Activated naive CD8-positive, alpha-beta T cell treated with anti-CD3 and anti-CD28 coated beads, Interleukin-2, amount 50 U/mL, for 24 hours (primary cell): ENCODE measurements around the gene PITRM1.

Experiments used
- ATAC-seq: fragments of 150-1000 bp; cut with Tn5 transposase; one replicate; pipeline ENCODE4 v1.10.0; 2021
- DNase-seq: peaks from one replicate; pipeline ENCODE4 v3.0.0; 2021
- H3K27ac Mint-ChIP-seq: one replicate; pipeline ENCODE4 v1.8.0; 2021; ENCODE audit warnings: mild to moderate bottlenecking, mixed read lengths
- H3K27me3 Mint-ChIP-seq: one replicate; pipeline ENCODE4 v1.8.0; 2021; ENCODE audit warnings: mixed read lengths
- H3K36me3 Mint-ChIP-seq: one replicate; pipeline ENCODE4 v1.8.0; 2021; ENCODE audit warnings: low read depth, mixed read lengths
- H3K4me1 Mint-ChIP-seq: one replicate; pipeline ENCODE4 v1.8.0; 2021; ENCODE audit warnings: mixed read lengths
- H3K4me3 Mint-ChIP-seq: one replicate; pipeline ENCODE4 v1.8.0; 2021; ENCODE audit warnings: mild to moderate bottlenecking, moderate library complexity, mixed read lengths
- H3K9me3 Mint-ChIP-seq: one replicate; pipeline ENCODE4 v1.8.0; 2021; ENCODE audit warnings: mixed read lengths

The PITRM1 gene

GRCh38 chr10:3132036-3133025 is 40.3 kb downstream of the PITRM1 start:
- Mint-ChIP-seq H3K9me3 (no peaks in the 10 kb centered on the region), H3K27ac (peak overlapping the region; percentile 60), H3K4me1 (peaks cover 2% of the 10 kb centered on the region), H3K27me3 (no peaks in the 10 kb centered on the region), H3K4me3 (no peak overlapping the region), H3K36me3 (peaks cover 79% of the 10 kb centered on the region)
- DNase-seq, result no peak
- no peak for ATAC-seq

- DNase-seq (no peak), ATAC-seq (no peak)
- Mint-ChIP-seq H3K4me3 (no peak overlapping the region), H3K27ac (peak overlapping the region; percentile 35), H3K9me3 (no peaks in the 10 kb centered on the region), H3K36me3 (peaks cover 76% of the 10 kb centered on the region), H3K27me3 (no peaks in the 10 kb centered on the region), H3K4me1 (peaks cover 2% of the 10 kb centered on the region)
Observed at GRCh38 chr10:3131098-3131497, 41.5 kb downstream of the PITRM1 start.

GRCh38 chr10:3129581-3130340 is 42.8 kb downstream of the PITRM1 start:
- Mint-ChIP-seq H3K27me3 (no peaks in the 10 kb centered on the region), H3K9me3 (no peaks in the 10 kb centered on the region), H3K27ac (peak overlapping the region; percentile 69), H3K4me1 (peaks cover 2% of the 10 kb centered on the region), H3K4me3 (no peak overlapping the region), H3K36me3 (peaks cover 78% of the 10 kb centered on the region)
- DNase-seq (no peak), ATAC-seq (peak; percentile 5)

GRCh38 chr10:3128379-3129130 is 44.0 kb downstream of the PITRM1 start:
- ATAC-seq (no peak), DNase-seq (no peak)
- peaks cover 68% of the 10 kb centered on the region for H3K36me3 Mint-ChIP-seq
- peaks cover 2% of the 10 kb centered on the region for H3K4me1 Mint-ChIP-seq
- H3K27me3 Mint-ChIP-seq, result no peaks in the 10 kb centered on the region
- H3K9me3 Mint-ChIP-seq, result no peaks in the 10 kb centered on the region
- H3K4me3 Mint-ChIP-seq, result no peak overlapping the region
- H3K27ac Mint-ChIP-seq, result no peak overlapping the region

- peaks cover 2% of the 10 kb centered on the region for H3K4me1 Mint-ChIP-seq
- no peak for DNase-seq
- H3K27ac Mint-ChIP-seq, result peak overlapping the region; percentile 42
- H3K27me3 Mint-ChIP-seq, result no peaks in the 10 kb centered on the region
- peaks cover 68% of the 10 kb centered on the region for H3K36me3 Mint-ChIP-seq
- no peaks in the 10 kb centered on the region for H3K9me3 Mint-ChIP-seq
- ATAC-seq, result no peak
- no peak overlapping the region for H3K4me3 Mint-ChIP-seq
Observed at GRCh38 chr10:3127921-3128320, 44.7 kb downstream of the PITRM1 start.

- H3K27me3 Mint-ChIP-seq, result no peaks in the 10 kb centered on the region
- DNase-seq, result no peak
- no peak for ATAC-seq
- H3K9me3 Mint-ChIP-seq, result no peaks in the 10 kb centered on the region
- H3K36me3 Mint-ChIP-seq, result peaks cover 67% of the 10 kb centered on the region
- H3K4me3 Mint-ChIP-seq, result no peak overlapping the region
- peaks cover 2% of the 10 kb centered on the region for H3K4me1 Mint-ChIP-seq
- H3K27ac Mint-ChIP-seq, result no peak overlapping the region
Observed at GRCh38 chr10:3126741-3127346, 45.7 kb downstream of the PITRM1 start.

- Mint-ChIP-seq H3K4me3 (no peak overlapping the region), H3K27me3 (no peaks in the 10 kb centered on the region), H3K36me3 (peaks cover 63% of the 10 kb centered on the region), H3K4me1 (peaks cover 2% of the 10 kb centered on the region), H3K27ac (no peak overlapping the region), H3K9me3 (no peaks in the 10 kb centered on the region)
- no peak for DNase-seq
- peak; percentile 2 for ATAC-seq
Observed at GRCh38 chr10:3126249-3126648, 46.3 kb downstream of the PITRM1 start.

- Mint-ChIP-seq H3K4me1 (peaks cover 2% of the 10 kb centered on the region), H3K4me3 (no peak overlapping the region), H3K27me3 (no peaks in the 10 kb centered on the region), H3K9me3 (no peaks in the 10 kb centered on the region), H3K36me3 (peaks cover 62% of the 10 kb centered on the region), H3K27ac (no peak overlapping the region)
- no peak for DNase-seq
- ATAC-seq, result no peak
Observed at GRCh38 chr10:3125527-3126170, 46.9 kb downstream of the PITRM1 start.

- Mint-ChIP-seq H3K27ac (no peak overlapping the region), H3K4me1 (peaks cover 2% of the 10 kb centered on the region), H3K27me3 (no peaks in the 10 kb centered on the region), H3K9me3 (no peaks in the 10 kb centered on the region), H3K4me3 (no peak overlapping the region), H3K36me3 (peaks cover 58% of the 10 kb centered on the region)
- DNase-seq (no peak), ATAC-seq (no peak)
Observed at GRCh38 chr10:3124412-3125175, 48.0 kb downstream of the PITRM1 start.

GRCh38 chr10:3123571-3124411 is 48.8 kb downstream of the PITRM1 start:
- DNase-seq (no peak), ATAC-seq (no peak)
- Mint-ChIP-seq H3K27me3 (no peaks in the 10 kb centered on the region), H3K27ac (no peak overlapping the region), H3K9me3 (no peaks in the 10 kb centered on the region), H3K4me3 (no peak overlapping the region), H3K4me1 (no peaks in the 10 kb centered on the region), H3K36me3 (peaks cover 53% of the 10 kb centered on the region)

- H3K4me1 Mint-ChIP-seq, result no peaks in the 10 kb centered on the region
- no peaks in the 10 kb centered on the region for H3K9me3 Mint-ChIP-seq
- H3K36me3 Mint-ChIP-seq, result peaks cover 53% of the 10 kb centered on the region
- H3K4me3 Mint-ChIP-seq, result no peak overlapping the region
- ATAC-seq, result no peak
- DNase-seq, result no peak
- no peaks in the 10 kb centered on the region for H3K27me3 Mint-ChIP-seq
- no peak overlapping the region for H3K27ac Mint-ChIP-seq
Observed at GRCh38 chr10:3122486-3123205, 49.9 kb downstream of the PITRM1 start.

- ATAC-seq (no peak), DNase-seq (no peak)
- Mint-ChIP-seq H3K4me1 (no peaks in the 10 kb centered on the region), H3K36me3 (peaks cover 56% of the 10 kb centered on the region), H3K9me3 (no peaks in the 10 kb centered on the region), H3K27me3 (no peaks in the 10 kb centered on the region), H3K27ac (no peak overlapping the region), H3K4me3 (no peak overlapping the region)
Observed at GRCh38 chr10:3122034-3122433, 50.5 kb downstream of the PITRM1 start.
